Activated T-cell treated with anti-CD3 and anti-CD28 coated beads, Interleukin-2, amount 50 U/mL, for 48 hours (primary cell): ENCODE results near the gene BID.

ENCODE experiments used
- DNase-seq, 2 experiments: peaks; one replicate each; pipeline ENCODE4 v3.0.0-alpha.2; 2020

The BID gene

GRCh38 chr22:17774206-17774925 is at the start of gene BID:
BID (minus strand) TSS chr22:17774469; CDS start chr22:17750116, 24,353 bp downstream.
- DNase-seq, result peak in 1 of 2 experiments; percentile 50

DNA sequence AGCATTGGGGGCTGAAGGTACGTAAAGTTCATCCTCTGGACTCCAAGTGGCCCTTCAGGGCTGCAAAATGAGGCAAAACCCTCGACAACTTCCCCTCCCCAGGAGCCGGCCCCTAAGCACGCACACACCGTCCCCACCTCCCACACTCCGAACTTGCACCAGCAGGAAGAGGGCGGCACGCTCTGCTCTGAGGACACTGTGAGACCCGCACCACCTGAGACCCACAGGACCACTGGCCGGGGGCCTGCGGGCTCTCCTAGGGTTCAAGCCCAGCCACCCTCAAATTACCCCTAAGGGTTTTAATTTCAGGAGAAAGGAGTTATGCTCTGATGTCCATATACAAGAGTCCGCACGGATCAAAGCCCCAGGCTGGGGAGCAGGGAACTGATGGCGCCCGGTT is 49.7 kb upstream of the BID start:
- no peak for DNase-seq

- DNase-seq, result no peak
Observed at GRCh38 chr22:17823226-17823625, 49.0 kb upstream of the BID start.

GRCh38 chr22:17822087-17822486 is 47.8 kb upstream of the BID start:
- no peak for DNase-seq

DNA sequence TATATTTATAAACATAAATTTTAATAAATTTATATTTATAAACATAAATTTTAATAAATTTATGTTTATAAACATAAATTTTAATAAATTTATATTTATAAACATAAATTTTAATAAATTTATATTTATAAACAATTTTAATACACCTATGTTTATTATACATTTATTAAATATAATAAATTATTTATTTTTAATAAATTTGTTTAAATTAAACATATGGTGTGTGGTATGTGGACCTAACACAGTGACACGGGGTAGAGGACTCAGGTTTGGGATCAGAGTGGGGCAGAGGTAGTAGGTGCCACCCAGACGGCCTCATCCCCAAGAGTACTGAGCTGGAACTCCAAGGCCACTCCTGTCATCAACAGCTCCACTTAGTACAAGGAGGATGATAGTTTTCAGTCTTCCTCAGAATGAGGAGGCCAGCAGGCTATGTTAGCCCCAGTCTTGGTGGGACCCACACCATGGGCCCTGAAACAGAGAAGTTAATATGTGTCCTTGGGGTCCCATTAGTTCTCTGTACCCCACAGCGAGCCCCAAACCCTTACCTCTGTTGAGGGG is 46.7 kb upstream of the BID start:
- DNase-seq, result no peak

DNA sequence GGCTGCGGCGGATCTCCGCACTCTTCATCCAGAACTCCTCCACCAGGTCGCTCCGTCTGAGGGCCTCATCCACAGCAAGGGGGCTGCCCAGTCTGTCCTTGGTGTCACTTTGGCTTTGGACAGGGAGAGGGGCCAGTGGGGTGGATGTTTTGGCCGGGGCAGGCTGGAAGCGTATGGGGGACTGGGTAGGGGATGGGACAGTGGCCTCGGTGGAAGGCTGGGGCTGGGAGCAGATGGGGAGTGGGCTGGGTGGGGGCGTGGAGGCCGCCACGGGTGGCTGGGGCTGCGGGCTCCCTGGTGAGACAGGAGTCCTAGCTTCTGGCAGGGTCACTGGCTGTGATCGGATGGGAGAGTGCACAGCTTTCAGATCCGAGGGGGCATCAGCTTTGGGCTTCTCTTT is 44.4 kb upstream of the BID start:
- DNase-seq, result no peak

DNA sequence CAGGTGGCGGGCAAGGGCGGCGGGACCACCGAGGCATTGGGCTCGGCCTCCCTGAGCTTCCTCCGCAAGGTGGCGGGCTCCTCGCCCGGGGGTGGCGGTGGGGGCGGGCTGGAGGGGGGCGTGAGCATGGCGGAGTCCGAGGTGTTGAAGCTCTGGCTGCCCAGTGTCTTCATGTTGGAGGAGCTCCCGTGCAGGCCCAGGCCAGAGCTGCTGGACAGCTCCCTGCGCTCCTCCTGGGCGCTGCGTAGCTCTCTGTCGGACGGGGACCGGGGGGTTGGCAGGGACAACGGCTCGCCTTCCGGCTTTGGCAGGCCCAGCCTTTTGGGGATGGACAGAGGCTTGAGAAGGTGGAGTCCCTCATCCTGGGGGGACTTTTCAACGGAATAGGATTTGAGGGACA is 43.9 kb upstream of the BID start:
- DNase-seq, result no peak

- no peak for DNase-seq
Observed at GRCh38 chr22:17817511-17818065, 43.3 kb upstream of the BID start.

GRCh38 chr22:17817079-17817478 is 42.8 kb upstream of the BID start:
- no peak for DNase-seq

DNA sequence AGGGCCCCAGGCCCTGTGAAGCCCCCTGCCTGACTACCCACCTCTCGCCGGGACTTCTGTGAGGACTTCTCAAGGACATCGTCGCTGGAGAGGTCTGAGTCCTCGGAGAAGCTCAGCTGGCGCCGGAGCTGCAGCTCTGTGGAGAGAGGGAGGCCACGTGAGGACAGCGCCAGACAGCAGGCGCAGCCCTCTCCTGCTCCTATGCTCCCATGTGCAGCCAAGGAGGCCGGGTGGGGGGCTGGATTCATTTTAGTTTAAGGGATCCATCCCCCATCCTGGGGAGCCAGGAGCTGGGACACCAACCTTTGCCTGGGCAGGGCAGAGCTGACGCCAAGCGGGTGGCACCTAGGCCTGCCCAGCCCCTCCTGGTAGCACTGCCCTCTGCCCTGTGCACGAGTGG is 42.4 kb upstream of the BID start:
- no peak for DNase-seq

GRCh38 chr22:17815703-17816254 is 41.5 kb upstream of the BID start:
- DNase-seq, result no peak

- DNase-seq, result no peak
Observed at GRCh38 chr22:17814830-17815229, 40.6 kb upstream of the BID start.

GRCh38 chr22:17814084-17814483 is 39.8 kb upstream of the BID start:
- no peak for DNase-seq

- no peak for DNase-seq
Observed at GRCh38 chr22:17811119-17811518, 36.9 kb upstream of the BID start.

- no peak for DNase-seq
Observed at GRCh38 chr22:17810570-17811116, 36.4 kb upstream of the BID start.

DNA sequence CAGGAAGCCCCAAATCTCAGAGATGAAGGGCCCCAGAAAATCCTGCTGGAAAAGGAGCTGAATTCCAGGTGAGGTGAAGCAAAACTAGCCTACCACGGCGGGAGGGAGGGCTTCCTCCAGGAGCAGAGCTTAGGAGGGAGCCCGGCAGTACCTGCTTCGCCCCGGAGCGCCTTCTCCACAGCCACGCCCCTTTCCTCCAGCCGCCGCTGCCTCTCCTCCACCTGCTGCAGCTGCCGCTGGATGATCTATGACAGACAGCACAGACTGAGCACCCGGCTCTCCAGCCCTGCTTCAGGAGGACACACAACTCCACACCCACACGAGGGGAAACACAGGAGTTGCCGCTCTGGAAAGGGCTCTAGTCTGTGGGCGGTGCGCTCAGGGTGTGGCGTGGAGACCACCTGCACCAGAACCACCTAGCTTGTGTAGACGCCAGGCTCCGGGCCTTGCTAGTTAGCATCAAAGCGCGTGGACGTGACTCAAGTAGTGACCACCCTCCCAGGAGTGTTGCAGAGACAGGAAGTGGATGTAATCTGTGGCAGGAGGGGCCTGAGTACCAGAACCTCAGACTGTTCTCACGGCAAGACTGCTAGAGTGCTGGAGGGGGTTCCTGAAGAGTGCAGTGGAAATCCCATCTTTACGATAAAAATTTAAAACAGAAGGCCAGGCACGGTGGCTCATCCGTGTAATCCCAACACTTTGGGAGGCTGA is 34.6 kb upstream of the BID start:
- DNase-seq, result no peak

DNA sequence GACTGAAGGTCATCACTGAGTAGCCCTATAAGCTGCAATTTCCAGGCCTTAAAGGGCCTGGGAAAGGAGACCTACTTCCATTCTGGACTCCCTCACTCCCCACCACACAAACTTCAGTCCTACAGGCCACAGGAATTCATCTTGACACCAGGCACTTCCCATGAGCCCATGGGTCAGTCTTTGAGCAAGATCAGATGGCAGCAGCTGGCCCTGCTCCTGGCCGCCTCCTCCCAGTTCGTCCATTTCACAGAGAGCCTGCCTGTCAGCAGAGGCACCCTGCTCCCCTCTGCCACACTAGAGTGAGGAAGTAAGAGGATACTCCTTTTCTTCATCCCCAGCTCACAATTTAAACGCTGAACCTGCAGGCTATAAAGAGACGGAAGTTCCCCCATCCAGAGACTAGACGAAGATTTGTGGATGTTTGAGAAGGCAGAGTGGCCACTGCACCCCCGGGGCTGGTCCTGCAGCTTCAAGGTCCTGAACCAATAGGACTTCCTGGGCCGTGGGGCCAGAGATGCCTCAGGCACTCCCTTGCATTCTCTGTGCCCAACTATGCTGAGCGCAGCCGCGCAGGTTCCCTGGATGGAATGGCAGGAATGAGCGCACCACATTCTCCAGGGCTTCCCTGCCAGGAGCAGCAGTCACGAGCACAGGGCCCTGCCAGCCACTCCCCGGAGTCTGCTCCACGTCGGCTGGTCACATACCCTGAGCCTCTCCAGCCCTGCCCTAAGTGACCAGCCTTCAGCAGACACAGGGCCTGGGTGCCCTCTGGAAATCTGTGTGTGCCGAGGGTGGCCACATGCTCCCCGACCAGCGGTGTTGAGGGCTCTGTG is 33.5 kb upstream of the BID start:
- DNase-seq, result no peak

GRCh38 chr22:17807086-17807485 is 32.8 kb upstream of the BID start:
- no peak for DNase-seq

DNA sequence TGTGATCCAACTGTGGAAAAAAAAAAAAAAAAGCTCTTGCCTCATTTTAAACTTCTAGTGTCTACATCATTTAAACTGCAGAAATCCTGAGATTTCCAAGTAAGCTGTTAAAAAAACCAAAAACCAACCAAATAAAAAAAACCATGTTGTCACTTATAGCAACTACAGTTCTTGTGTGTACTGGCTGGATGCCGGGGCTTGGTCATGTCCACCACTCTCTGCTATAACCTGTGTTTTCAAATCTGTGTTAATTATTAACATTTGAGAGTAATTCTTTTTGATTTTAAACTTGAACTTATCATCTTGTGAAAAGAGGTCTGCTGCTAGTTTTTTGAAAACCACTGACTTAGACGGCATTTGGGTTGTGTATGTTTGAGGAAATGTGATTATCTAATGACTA is 32.2 kb upstream of the BID start:
- DNase-seq, result no peak

GRCh38 chr22:17804331-17805080 is 30.2 kb upstream of the BID start:
- DNase-seq, result no peak

DNA sequence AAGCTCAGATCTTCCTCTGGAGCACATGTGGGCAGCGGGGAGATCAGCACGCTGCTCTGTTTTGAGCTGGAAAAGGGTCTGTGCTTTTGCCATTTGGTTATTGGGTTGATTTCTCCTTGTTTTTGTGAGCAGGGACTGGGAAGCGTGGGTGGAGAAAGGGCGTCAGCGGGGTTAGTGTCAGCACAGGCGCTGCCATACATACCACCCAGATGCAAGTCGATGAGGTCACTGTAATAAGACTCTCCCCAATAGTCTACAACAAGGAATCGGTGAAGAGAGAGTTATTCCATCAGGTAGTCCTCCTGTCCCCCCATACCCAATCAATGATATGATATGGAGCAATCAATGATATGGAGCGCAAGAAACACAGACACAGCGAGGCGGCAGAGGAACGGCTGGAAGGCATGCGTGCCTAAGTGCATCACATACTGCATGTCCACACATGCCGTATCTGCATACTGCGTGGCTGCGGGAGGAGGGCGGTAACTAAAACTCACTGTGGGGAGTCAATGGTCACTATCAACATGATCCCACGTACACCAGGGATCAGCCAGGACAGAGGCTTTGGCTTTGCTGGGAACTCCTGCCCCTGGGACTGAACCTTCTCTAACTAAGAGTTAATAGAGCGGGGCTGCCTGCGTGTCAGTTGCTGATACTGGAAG is 29.5 kb upstream of the BID start:
- no peak for DNase-seq
